ENCODE results near the gene TLN1. TPM values are rescaled to one million over a fixed set of nuclear protein-coding genes. Genes with fewer than 3 reads are reported as not detected.

The TLN1 gene
- total and polyA plus RNA-seq, 11 donors, result 152 to 373 (median 257) TPM

DNA sequence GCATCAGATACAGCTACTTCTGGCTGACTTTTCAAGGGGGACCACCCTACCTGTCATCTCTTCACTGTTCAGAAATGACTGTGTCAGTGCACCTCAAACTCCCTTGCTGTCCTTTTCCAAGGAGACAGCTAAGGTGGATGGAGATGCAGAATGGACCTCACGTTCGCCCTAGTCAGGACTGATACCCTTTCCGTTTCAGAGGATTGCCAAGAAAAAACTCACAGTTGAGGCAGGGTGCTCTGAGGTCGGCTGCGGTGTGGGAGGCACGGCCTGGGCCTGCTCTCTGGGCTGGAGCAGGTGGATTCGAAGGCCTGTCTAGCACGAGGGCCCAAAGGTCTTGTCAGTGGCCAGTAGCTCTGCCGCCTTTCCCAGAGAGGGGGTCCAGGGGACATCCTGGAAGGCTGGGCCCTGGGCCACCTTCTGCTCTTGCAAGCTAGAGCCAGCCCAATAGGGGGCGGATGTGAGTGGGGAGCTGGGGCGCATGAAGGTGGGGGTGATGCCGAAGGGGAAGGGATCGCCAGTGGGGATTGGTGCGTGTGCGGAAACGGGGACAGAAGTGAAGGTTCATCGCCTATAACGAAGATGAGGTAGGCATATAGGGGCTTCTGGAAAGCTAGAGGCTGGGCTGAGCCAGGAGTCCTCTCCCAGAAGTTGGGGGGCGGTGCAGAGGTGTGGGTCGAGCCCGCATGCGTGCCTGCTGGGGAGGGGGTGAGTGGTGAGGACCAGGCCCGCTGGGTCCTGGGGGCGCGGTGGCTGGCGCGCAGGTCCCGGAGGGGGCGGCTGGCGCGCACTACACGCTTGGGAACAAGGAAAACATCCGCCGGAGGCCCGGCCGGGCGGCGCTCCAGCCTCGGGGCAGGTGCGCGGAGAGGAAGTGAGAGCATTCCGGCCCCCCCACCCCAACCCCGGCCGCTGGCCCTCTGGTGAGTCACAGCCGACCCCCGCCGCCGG, 24.6 kb upstream of the TLN1 start:
- Histone ChIP-seq H3K27ac (peak overlapping the region; percentile 75 to 95 (median 88)), H3K27me3 (no peaks in the 10 kb centered on the region), H3K9me3 (no peaks in the 10 kb centered on the region), H3K4me1 (peaks cover 0 to 38% (median 26%) of the 10 kb centered on the region in 12 donors), H3K4me3 (peak overlapping the region; percentile 30 to 67 (median 62)), H3K36me3 (peaks cover 0 to 39% (median 36%) of the 10 kb centered on the region in 9 donors)
- 11 to 17% (median 13%) methylated on average over 38 to 48 of the region's 48 CpGs for WGBS, 4 donors
- no peak for TF ChIP-seq POLR2A (IDR thresholded peaks at IDR 0.05)
- TF ChIP-seq, protein P1, sequence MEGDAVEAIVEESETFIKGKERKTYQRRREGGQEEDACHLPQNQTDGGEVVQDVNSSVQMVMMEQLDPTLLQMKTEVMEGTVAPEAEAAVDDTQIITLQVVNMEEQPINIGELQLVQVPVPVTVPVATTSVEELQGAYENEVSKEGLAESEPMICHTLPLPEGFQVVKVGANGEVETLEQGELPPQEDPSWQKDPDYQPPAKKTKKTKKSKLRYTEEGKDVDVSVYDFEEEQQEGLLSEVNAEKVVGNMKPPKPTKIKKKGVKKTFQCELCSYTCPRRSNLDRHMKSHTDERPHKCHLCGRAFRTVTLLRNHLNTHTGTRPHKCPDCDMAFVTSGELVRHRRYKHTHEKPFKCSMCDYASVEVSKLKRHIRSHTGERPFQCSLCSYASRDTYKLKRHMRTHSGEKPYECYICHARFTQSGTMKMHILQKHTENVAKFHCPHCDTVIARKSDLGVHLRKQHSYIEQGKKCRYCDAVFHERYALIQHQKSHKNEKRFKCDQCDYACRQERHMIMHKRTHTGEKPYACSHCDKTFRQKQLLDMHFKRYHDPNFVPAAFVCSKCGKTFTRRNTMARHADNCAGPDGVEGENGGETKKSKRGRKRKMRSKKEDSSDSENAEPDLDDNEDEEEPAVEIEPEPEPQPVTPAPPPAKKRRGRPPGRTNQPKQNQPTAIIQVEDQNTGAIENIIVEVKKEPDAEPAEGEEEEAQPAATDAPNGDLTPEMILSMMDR (IDR thresholded peaks at IDR 0.05), result peak; percentile 28 to 69 (median 58)
- intact Hi-C loops (cut with DNase I), result loop anchor here in 1 of 10 donors (10.0 kb wide), 1 partner anchor 58 kb away; the partner anchor contains the start of genes HINT2 and SPAG8
- DNase-seq (peak; percentile 74 to 86 (median 84)), ATAC-seq (peak; percentile 49 to 83 (median 74))

DNA sequence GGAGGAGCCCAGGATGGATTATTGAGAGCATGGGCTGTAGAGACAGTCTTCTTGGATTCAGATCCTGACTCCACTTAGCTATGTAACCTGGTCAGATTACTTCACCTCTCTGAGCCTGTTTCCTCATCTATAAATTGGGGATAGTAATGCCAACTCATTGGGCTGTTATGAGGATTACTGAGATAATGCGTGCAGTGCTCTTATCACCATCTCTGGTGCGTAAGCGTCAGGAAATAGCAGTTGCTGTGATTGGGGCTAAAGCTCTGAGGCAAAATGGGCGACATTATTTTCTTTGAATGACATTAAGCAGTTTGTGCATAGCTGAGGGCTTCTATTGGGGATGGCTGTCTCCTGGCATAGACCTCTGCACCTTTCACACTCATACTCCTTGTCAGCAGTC, 23.1 kb upstream of the TLN1 start:
- DNase-seq (no peak), ATAC-seq (no peak)
- TF ChIP-seq POLR2A (IDR thresholded peaks at IDR 0.05), result no peak
- TF ChIP-seq, protein P1 (IDR thresholded peaks at IDR 0.05), result no peak
- peaks cover 0 to 52% (median 48%) of the 10 kb centered on the region in 9 donors for H3K36me3 ChIP-seq
- no peak overlapping the region for H3K4me3 ChIP-seq
- peaks cover 0 to 41% (median 31%) of the 10 kb centered on the region in 12 donors for H3K4me1 ChIP-seq
- no peak overlapping the region for H3K27ac ChIP-seq
- intact Hi-C loops (cut with DNase I), result loop anchor here in 1 of 10 donors (10.0 kb wide), 1 partner anchor 60 kb away; the partner anchor contains the start of genes HINT2 and SPAG8
- H3K27me3 ChIP-seq, result no peaks in the 10 kb centered on the region
- no peaks in the 10 kb centered on the region for H3K9me3 ChIP-seq
- 75 to 96% (median 93%) methylated on average over 4 of the region's 4 CpGs for WGBS, 4 donors

DNA sequence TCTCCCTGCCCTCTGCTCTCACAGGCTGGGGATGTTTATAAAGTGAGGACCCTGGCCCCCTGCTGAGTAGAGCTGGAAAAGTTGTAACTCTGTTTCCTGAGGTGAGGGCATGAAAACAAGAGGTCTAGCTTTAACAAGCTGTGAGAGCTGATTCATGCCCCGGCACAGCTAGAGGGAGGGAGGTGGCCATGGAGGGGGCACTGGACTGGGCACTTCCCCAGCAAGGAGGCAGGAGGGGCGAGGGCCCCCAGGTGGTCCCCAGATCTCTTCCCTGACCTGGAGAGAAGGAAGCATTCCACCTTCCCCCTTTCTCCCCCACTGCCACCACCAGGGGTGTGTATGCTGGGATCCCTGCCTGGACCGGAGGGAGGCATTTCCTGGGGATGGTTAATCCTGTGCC, 22.3 kb upstream of the TLN1 start, which contains the start of gene MSMP:
Gene MSMP, minus strand, starts transcription at position 13 of the 400 bp plus-strand sequence. CDS start 147 bp downstream, outside the sequence.
- Histone ChIP-seq H3K9me3 (no peaks in the 10 kb centered on the region), H3K36me3 (peaks cover 0 to 52% (median 48%) of the 10 kb centered on the region in 9 donors), H3K4me3 (no peak within 1 kb of the TSS), H3K4me1 (peaks cover 2 to 48% (median 36%) of the 10 kb centered on the region in 12 donors), H3K27me3 (no peaks in the 10 kb centered on the region), H3K27ac (no peak within 1 kb of the TSS)
- intact Hi-C loops (cut with DNase I), result loop anchor here in 1 of 10 donors (10.0 kb wide), 1 partner anchor 61 kb away; the partner anchor contains the start of genes HINT2 and SPAG8
- no peak for TF ChIP-seq POLR2A (IDR thresholded peaks at IDR 0.05)
- TF ChIP-seq, protein P1 (IDR thresholded peaks at IDR 0.05), result no peak
- ATAC-seq (no peak), DNase-seq (no peak)
- WGBS, 4 donors, result 47 to 61% (median 49%) methylated on average over 3 of the region's 3 CpGs

DNA sequence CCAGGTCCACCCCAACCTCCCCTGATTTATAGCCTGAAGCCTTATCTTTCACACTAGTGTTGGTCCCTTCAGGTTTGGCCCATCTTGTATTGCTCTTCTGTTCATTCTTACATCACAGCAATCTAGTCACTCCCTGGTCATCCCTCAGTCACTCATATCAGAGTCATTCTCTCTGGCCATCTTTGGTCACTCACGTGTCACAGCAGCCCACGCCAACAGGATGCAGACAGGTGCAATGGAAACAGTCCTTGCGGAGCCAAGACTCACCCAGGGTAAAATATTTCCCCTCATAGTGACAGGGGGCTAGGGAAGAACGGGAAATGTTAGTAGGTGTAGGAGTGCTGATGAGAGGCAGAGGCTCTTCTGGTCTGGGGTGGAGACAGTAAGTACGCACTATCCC, 21.5 kb upstream of the TLN1 start:
- no peak for DNase-seq
- intact Hi-C loops (cut with DNase I), result loop anchor here in 1 of 10 donors (10.0 kb wide), 1 partner anchor 61 kb away; the partner anchor contains the start of genes HINT2 and SPAG8
- ATAC-seq, result no peak
- H3K4me1 ChIP-seq, result peaks cover 2 to 43% (median 30%) of the 10 kb centered on the region in 12 donors
- TF ChIP-seq, protein P1 (IDR thresholded peaks at IDR 0.05), result no peak
- no peak for TF ChIP-seq POLR2A (IDR thresholded peaks at IDR 0.05)
- H3K4me3 ChIP-seq, result no peak overlapping the region
- peaks cover 0 to 52% (median 48%) of the 10 kb centered on the region in 9 donors for H3K36me3 ChIP-seq
- no peaks in the 10 kb centered on the region for H3K9me3 ChIP-seq
- no peaks in the 10 kb centered on the region for H3K27me3 ChIP-seq
- 76 to 90% (median 81%) methylated on average over 5 of the region's 5 CpGs for WGBS, 4 donors
- H3K27ac ChIP-seq, result no peak overlapping the region

All from heart left ventricle (tissue), 16 donors.